Right lobe of liver (tissue), 6 donors: ENCODE results near the gene RPS24. TPM values are rescaled to one million over a fixed set of nuclear protein-coding genes. Genes with fewer than 3 reads are reported as not detected.
A peak's percentile ranks its signal among the peaks of the same experiment; 100 is the strongest.
"Not testable (repeated sequence)": the region's sequence is repeated elsewhere in the genome, so short reads cannot be mapped to it uniquely, and the experiment has no call there.

Source experiments
- ATAC-seq, 4 donors: fragments of 200-7000 bp; cut with Tn5 transposase; one replicate each; pipeline ENCODE4 v1.9.1; 2020; ENCODE audit warnings: mild to moderate bottlenecking in 4 of 4, moderate library complexity in 4 of 4
- DNase-seq, 3 donors: peaks; one replicate each; pipeline ENCODE4 v3.0.0-alpha.2; 2020
- H3K27ac ChIP-seq, 3 donors: fragments of 200-600 bp; one replicate each; pipeline ENCODE4 v1.8.0; 2022
- H3K27me3 ChIP-seq, 2 donors: fragments of 200-600 bp; one replicate each; pipeline ENCODE4 v1.8.0; 2022
- H3K36me3 ChIP-seq, 4 donors: fragments of 200-600 bp; sonication (generic) in 1 of 4; one replicate each; pipeline versions ENCODE4 v1.5.1 to v1.8.0; 2017 to 2022; ENCODE audit warnings: control low read depth in 1 of 4
- H3K4me1 ChIP-seq, 4 donors: fragments of 200-600 bp; sonication (generic) in 1 of 4; one replicate each; pipeline versions ENCODE4 v1.5.1 to v1.8.0; 2017 to 2022; ENCODE audit warnings: control low read depth in 1 of 4
- H3K4me3 ChIP-seq, 3 donors: fragments of 200-600 bp; one replicate each; pipeline ENCODE4 v1.8.0; 2022
- H3K9me3 ChIP-seq, 4 donors: fragments of 200-600 bp; sonication (generic) in 1 of 4; one replicate each; pipeline versions ENCODE4 v1.5.1 to v1.8.0; 2017 to 2022; ENCODE audit warnings: control low read depth in 1 of 4
- POLR2A ChIP-seq: fragments of 450-650 bp; IDR thresholded peaks from one replicate; pipeline ENCODE4 v1.6.1; 2017; ENCODE audit warnings: antibody characterized with exemption, mild to moderate bottlenecking
- WGBS: methylation state at CpG from one replicate; pipeline ENCODE4 v1.1.6; 2018; ENCODE audit warnings: low coverage, low lambda C conversion rate; ENCODE audit not compliant: insufficient coverage; ENCODE audit errors: missing lambda C conversion rate; 5-methylcytosine and 5-hydroxymethylcytosine counted together
- intact Hi-C, 2 donors: fragments of 100-400 bp; cut with DNase I; formaldehyde crosslinking; loops; one replicate each; pipeline versions ENCODE4 v1.11.2 to v1.14.1; 2022
- total RNA-seq, 6 experiments: library from RNA; depleted of rRNA in 2 of 6; stranded (reverse); fragments of >200 nt in 2 of 6; fragmentation: NEBNext Ultra II Directional in 3 of 6; extraction: Animal tissue kit (Norgen Biotek cat#: 25700) in 3 of 6; gene quantifications; one replicate each; pipeline versions ENCODE4 v1.1.0 to v1.2.4, GENCODE V29; 2016 to 2023
- TF ChIP-seq, protein P1 (sequence below), 4 donors: fragments of 200-600 bp in 3 of 4; fragments of 450-650 bp in 1 of 4; IDR thresholded peaks; one replicate each; pipeline versions ENCODE4 v1.5.1 to v1.8.0; 2016 to 2022; ENCODE audit warnings: antibody characterized with exemption in 4 of 4, mild to moderate bottlenecking in 2 of 4
- donor health status: DM: no; HTN: yes; CAD: no.
- donor health status: DM: no; HTN: no; CAD: no.
- donor health status: DM: no; HTN: no; CAD: no.
- donor health status: DM: no; HTN: yes; CAD: no.
- donor health status: DM: no; HTN: yes; CAD: no.

RPS24 gene
- total RNA-seq, 6 experiments from 2014 or later, result 406 to 921 (median 499) TPM

DNA sequence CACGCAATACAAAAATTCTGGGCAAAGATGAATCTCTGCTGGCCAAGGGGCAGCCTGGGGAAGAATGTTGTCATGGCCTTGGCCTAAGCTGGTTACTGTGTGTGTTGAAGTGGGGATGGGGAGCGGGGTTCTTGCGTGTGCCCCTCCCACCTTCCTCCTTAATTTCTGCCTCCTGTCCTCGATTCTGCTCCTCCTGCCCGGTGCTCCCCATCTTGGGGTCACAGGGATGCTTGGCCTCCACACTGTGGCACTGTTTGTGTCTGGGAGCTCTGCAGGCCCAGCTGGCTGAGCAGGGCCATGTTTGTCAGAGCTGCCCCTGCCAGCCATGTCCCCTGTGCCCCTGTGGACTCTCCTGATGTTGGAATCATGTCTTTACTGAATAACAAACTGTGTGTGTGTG lies 37.1 kb downstream of the RPS24 start:
- DNase-seq, result peak in 1 of 3 donors; percentile 27
- no peaks in the 10 kb centered on the region for H3K27me3 ChIP-seq

DNA sequence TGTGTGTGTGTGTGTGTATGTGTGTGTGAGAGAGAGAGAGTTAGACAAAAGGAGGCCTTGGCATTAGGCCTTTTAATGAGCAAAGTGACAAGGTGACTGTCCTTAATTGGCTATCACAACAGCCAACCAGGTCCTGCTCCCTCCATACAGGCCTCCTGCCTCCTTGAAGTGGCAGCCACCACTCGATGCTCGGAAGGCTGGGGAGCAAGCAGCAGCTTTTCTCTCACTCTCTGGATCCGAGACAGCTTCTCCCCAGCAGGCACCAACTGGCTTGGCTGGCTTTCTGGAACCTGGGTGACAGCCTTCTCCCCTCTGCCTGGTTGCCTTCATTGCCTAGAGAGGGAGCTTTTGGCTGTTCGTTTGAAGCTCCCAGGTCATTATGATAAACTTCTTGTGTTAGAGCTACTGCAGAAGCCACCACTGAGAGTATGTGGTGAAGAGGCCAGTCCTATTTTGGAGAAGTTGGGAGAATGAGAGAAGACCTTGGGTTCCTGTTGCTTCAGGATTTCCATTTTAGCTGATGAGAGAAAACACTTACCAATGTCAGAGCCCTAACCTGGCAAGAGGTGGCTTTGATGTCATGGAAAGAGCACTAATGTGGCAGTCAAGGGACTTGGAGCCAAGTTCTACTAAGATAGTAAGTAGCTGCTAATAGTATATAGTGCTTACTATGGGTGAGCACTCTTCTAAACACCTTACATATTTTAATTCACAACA lies 37.6 kb downstream of the RPS24 start:
- WGBS, result 33% methylated on average over 1 of the region's 4 CpGs
- no peaks in the 10 kb centered on the region for H3K4me1 ChIP-seq
- no peak overlapping the region for H3K4me3 ChIP-seq
- H3K27ac ChIP-seq, result no peak overlapping the region
- H3K27me3 ChIP-seq, result no peaks in the 10 kb centered on the region
- DNase-seq, result no peak
- H3K9me3 ChIP-seq, result no peaks in the 10 kb centered on the region
- no peak for TF ChIP-seq POLR2A
- H3K36me3 ChIP-seq, result no peaks in the 10 kb centered on the region
- intact Hi-C loops, result no loop called here
- ATAC-seq, result no peak

More for the DNA sequence above, 37.1 kb downstream of the RPS24 start:
- ATAC-seq, result no peak
- intact Hi-C loops, result no loop called here
- WGBS, result 78% methylated on average over 5 of the region's 5 CpGs
- no peaks in the 10 kb centered on the region for H3K9me3 ChIP-seq
- no peak overlapping the region for H3K27ac ChIP-seq
- H3K4me1 ChIP-seq, result no peaks in the 10 kb centered on the region
- no peaks in the 10 kb centered on the region for H3K36me3 ChIP-seq
- TF ChIP-seq, protein P1, sequence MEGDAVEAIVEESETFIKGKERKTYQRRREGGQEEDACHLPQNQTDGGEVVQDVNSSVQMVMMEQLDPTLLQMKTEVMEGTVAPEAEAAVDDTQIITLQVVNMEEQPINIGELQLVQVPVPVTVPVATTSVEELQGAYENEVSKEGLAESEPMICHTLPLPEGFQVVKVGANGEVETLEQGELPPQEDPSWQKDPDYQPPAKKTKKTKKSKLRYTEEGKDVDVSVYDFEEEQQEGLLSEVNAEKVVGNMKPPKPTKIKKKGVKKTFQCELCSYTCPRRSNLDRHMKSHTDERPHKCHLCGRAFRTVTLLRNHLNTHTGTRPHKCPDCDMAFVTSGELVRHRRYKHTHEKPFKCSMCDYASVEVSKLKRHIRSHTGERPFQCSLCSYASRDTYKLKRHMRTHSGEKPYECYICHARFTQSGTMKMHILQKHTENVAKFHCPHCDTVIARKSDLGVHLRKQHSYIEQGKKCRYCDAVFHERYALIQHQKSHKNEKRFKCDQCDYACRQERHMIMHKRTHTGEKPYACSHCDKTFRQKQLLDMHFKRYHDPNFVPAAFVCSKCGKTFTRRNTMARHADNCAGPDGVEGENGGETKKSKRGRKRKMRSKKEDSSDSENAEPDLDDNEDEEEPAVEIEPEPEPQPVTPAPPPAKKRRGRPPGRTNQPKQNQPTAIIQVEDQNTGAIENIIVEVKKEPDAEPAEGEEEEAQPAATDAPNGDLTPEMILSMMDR (IDR thresholded peaks at IDR 0.05), result no peak
- TF ChIP-seq POLR2A, result no peak
- H3K4me3 ChIP-seq, result no peak overlapping the region

DNA sequence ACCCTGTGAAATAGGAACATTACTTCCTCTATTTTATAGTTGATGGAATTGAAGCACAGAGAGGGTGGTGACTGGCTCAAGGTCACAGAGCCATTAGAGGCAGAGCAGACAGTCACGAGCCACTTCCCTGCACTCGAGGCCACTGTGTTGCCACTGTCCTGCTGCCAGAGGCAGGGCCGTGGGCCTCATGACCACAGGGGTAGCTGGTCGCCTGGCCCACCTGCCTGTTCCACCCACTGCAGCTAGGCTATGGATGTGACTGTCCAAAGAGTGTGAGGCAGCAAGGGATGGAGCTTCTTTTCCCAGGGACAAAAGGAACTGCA lies 38.2 kb downstream of the RPS24 start:
- H3K9me3 ChIP-seq, result no peaks in the 10 kb centered on the region
- H3K27ac ChIP-seq, result no peak overlapping the region
- no peaks in the 10 kb centered on the region for H3K27me3 ChIP-seq
- no peaks in the 10 kb centered on the region for H3K36me3 ChIP-seq
- WGBS, result 79% methylated on average over 3 of the region's 4 CpGs
- TF ChIP-seq, protein P1 (IDR thresholded peaks at IDR 0.05), result no peak
- TF ChIP-seq POLR2A, result no peak
- no peak for ATAC-seq
- no peak overlapping the region for H3K4me3 ChIP-seq
- intact Hi-C loops, result no loop called here
- DNase-seq, result no peak
- H3K4me1 ChIP-seq, result no peaks in the 10 kb centered on the region

DNA sequence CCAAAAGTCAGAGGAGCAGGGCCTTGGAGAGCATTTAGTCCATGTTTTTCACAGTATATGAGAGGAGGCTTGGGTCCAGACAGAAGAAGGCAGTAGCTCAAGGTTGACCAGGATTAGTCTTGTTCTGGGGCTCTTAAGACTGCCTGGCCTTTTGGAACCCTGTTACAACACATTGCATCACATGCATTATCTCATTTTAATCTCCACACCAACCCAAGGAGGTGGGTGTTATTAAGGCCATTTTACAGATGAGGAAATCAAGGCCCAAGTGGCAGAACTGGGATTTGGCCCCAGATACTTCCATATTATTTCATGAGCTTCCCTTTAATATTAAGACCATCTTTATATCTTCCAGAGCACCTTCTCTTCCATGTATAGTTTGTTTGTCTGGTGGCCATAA lies 38.8 kb downstream of the RPS24 start:
- Histone ChIP-seq H3K9me3 (no peaks in the 10 kb centered on the region), H3K36me3 (no peaks in the 10 kb centered on the region), H3K27me3 (no peaks in the 10 kb centered on the region), H3K4me1 (no peaks in the 10 kb centered on the region), H3K4me3 (no peak overlapping the region), H3K27ac (no peak overlapping the region)
- intact Hi-C loops, result no loop called here
- DNase-seq (no peak), ATAC-seq (no peak)
- TF ChIP-seq POLR2A, result no peak
- TF ChIP-seq, protein P1 (IDR thresholded peaks at IDR 0.05), result no peak

DNA sequence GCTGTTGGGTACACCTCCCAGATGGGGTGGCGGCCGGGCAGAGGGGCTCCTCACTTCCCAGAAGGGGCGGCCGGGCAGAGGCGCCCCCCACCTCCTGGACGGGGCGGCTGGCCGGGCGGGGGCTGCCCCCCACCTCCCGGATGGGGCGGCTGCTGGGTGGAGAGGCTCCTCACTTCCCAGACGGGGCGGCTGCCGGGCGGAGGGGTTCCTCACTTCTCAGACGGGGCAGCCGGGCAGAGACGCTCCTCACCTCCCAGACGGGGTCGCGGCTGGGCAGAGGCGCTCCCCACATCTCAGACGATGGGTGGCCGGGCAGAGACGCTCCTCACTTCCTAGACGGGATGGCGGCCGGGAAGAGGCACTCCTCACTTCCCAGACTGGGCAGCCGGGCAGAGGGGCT lies 42.1 kb downstream of the RPS24 start:
- H3K4me1 ChIP-seq, ATAC-seq, H3K27me3 ChIP-seq, DNase-seq, H3K36me3 ChIP-seq, H3K9me3 ChIP-seq, H3K27ac ChIP-seq, intact Hi-C loops, H3K4me3 ChIP-seq: not testable (repeated sequence)
- 100% methylated on average over 2 of the region's 29 CpGs for WGBS
